Camera-type eye (tissue), 1 donor: ENCODE data around the gene QRFPR. TPM values are rescaled to one million over a fixed set of nuclear protein-coding genes. Genes with fewer than 3 reads are reported as not detected.

Experiments used
- total RNA-seq: library from RNA; depleted of rRNA; stranded (reverse); fragments of >200 nt; gene quantifications from one replicate; pipeline ENCODE4 v1.2.3, GENCODE V29; 2014

QRFPR gene
- total RNA-seq: 2.5 TPM

DNA sequence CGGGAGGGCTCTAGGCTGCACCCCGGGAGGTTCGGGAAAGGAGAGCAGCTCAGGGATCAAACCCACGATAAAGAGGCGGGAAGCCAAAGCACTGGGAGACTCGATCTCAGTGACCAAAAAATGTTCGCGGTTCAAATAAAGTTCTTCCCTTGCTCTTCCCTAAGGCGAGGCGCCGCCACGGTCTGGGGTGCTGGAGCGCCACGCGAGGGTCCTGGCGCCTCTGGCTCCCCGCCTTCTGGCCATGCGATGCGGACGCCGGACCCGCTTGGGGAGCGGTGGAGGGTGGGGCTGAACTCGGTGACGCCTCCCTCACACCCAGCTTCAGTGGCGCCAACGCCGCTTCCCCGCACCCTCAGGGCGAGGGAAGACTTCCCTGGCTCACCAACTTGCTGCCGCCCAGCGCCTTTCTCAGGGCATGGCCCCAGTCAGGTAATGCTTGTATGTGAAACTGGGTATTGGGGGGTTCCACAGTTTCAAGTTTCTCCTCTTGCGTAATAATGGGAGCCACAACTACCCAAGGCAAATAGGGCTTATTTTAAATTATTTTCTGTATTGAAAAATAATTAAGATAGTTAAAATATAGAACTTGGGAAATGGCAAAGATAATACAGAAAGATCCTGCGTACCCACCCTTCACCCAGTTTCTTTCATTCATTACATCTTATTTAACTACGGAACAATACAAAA, at the start of gene QRFPR:
TSS of gene QRFPR (minus strand) at position 243 of the 687 bp plus-strand sequence. CDS start 371 bp downstream, outside the sequence.

Other genes with a start within 250 kb of the QRFPR start
- gene TNIP3, start 216.7 kb downstream of the QRFPR start, total RNA-seq: 0.93 TPM